ENCODE results near the gene WDR45. TPM values are rescaled to one million over a fixed set of nuclear protein-coding genes. Genes with fewer than 3 reads are reported as not detected.

WDR45 gene
- total and polyA plus RNA-seq, 10 of the 15 experiments (the other 5 are each of a cell fraction or from before 2014, with no cell fraction given), result 5.9 to 30.9 (median 20.6) TPM

DNA sequence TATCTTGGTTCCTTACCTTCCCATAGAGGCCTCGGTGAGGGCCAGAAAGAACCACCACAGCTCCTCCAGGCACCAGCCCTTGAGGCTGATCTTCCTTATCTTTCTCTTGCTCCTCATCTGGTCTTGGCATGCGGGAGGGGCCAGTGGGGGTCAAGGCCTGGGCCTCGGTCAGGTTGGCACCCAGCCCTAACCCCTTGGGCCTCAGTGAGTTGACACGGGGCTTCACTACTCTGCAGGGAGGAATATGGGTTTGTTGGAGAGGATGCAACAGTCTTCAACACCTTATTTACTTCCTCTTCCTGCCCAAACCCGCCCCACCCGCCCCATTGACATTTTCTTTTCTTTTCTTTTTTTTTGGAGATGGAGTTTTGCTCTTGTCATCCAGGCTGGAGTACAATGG, 37.9 kb upstream of the WDR45 start (continued):
- TF ChIP-seq, protein P1, sequence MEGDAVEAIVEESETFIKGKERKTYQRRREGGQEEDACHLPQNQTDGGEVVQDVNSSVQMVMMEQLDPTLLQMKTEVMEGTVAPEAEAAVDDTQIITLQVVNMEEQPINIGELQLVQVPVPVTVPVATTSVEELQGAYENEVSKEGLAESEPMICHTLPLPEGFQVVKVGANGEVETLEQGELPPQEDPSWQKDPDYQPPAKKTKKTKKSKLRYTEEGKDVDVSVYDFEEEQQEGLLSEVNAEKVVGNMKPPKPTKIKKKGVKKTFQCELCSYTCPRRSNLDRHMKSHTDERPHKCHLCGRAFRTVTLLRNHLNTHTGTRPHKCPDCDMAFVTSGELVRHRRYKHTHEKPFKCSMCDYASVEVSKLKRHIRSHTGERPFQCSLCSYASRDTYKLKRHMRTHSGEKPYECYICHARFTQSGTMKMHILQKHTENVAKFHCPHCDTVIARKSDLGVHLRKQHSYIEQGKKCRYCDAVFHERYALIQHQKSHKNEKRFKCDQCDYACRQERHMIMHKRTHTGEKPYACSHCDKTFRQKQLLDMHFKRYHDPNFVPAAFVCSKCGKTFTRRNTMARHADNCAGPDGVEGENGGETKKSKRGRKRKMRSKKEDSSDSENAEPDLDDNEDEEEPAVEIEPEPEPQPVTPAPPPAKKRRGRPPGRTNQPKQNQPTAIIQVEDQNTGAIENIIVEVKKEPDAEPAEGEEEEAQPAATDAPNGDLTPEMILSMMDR (IDR thresholded peaks at IDR 0.05 in 2 of 3, conservative IDR thresholded peaks at IDR 0.05 in 1 of 3; ENCODE audit: control insufficient read depth in 2 of 3, extremely low read depth in 1 of 3, insufficient read depth in 1 of 3, low read depth in 3 of 3, low read length in 3 of 3), result no peak
- TF ChIP-seq POLR2AphosphoS5 (IDR thresholded peaks at IDR 0.05; ENCODE audit: low read length), result no peak

DNA sequence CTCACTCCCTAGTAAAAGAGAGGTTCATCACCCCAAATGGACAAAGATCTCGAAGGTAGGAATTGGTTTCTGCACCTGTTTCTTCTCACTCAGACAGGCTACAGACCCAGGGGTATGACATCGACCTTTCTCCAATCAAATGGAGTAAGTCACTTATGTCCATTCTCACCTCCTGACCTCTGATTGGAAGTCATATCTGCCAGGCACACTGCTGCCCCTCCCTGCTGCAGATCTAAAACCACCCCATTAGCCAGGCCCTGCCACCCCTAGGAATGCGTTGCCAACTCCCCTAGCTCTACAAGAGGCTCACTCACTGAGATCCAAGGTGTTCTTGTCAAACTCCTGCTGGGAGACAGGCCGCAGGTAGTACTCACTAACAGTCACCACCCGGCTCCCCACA, 37.0 kb upstream of the WDR45 start:
- ChIA-PET CTCF (no interaction called here), RAD21 (ENCODE audit: unreplicated experiment) (no interaction called here), POLR2A (no interaction called here), SMC1A (ENCODE audit: uncharacterized antibody, unreplicated experiment) (no interaction called here)
- Histone ChIP-seq H3K4me2 (ENCODE audit: control insufficient read depth, insufficient read depth) (no peak overlapping the region), H3K4me1 (ENCODE audit: control insufficient read depth, insufficient read depth, low read length) (no peaks in the 10 kb centered on the region), H3K27me3 (replicated peaks in 1 of 2; ENCODE audit: control insufficient read depth in 2 of 2, insufficient read depth in 2 of 2, low read length in 1 of 2) (no peaks in the 10 kb centered on the region), H3K27ac (ENCODE audit: control insufficient read depth, insufficient read depth) (no peak overlapping the region), H3K9ac (ENCODE audit: control insufficient read depth, insufficient read depth, low read length) (no peak overlapping the region), H3K4me3 (no peak overlapping the region), H3K79me2 (ENCODE audit: control insufficient read depth, insufficient read depth, low read length) (no peaks in the 10 kb centered on the region), H3K9me3 (replicated peaks; ENCODE audit: control insufficient read depth, insufficient read depth, low read length) (no peaks in the 10 kb centered on the region), H4K20me1 (ENCODE audit: control insufficient read depth, insufficient read depth) (no peaks in the 10 kb centered on the region), H3K36me3 (ENCODE audit: control insufficient read depth in 2 of 2, insufficient read depth in 2 of 2, low read length in 1 of 2) (peaks cover 1 to 5% of the 10 kb centered on the region in 2 experiments; a peak in 3 of 4 replicates), H2AFZ (ENCODE audit: control insufficient read depth, low read depth, low read length) (no peak overlapping the region)
- BruUV-seq (replicated peaks), result no TSS peak
- ATAC-seq (no peak), DNase-seq (ENCODE audit: low read depth, low spot score) (no peak), FAIRE-seq (no peak)
- 45% methylated on average over 5 of the region's 5 CpGs for WGBS (ENCODE audit: insufficient coverage, insufficient replicate concordance, low lambda C conversion rate, missing lambda C conversion rate)
- intact Hi-C loops (cut with micrococcal nuclease; ENCODE audit: unreplicated experiment) (no loop called here), in situ Hi-C loops (cut with MboI) (no loop called here)
- TF ChIP-seq ZSCAN29 (IDR thresholded peaks at IDR 0.05) (no peak), NFXL1 (IDR thresholded peaks at IDR 0.05; ENCODE audit: borderline replicate concordance) (no peak), POLR2A (IDR thresholded peaks at IDR 0.05; ENCODE audit: low read depth, low read length) (no peak), CBX3 (IDR thresholded peaks at IDR 0.05; ENCODE audit: borderline replicate concordance, low read depth) (no peak), RUNX3 (IDR thresholded peaks at IDR 0.05; ENCODE audit: low read length) (no peak), BHLHE40 (IDR thresholded peaks at IDR 0.05; ENCODE audit: borderline replicate concordance in 1 of 2, low read depth in 2 of 2, low read length in 1 of 2) (no peak), RFX5 (IDR thresholded peaks at IDR 0.05; ENCODE audit: low read depth, low read length) (no peak)
- TF ChIP-seq, protein P2, sequence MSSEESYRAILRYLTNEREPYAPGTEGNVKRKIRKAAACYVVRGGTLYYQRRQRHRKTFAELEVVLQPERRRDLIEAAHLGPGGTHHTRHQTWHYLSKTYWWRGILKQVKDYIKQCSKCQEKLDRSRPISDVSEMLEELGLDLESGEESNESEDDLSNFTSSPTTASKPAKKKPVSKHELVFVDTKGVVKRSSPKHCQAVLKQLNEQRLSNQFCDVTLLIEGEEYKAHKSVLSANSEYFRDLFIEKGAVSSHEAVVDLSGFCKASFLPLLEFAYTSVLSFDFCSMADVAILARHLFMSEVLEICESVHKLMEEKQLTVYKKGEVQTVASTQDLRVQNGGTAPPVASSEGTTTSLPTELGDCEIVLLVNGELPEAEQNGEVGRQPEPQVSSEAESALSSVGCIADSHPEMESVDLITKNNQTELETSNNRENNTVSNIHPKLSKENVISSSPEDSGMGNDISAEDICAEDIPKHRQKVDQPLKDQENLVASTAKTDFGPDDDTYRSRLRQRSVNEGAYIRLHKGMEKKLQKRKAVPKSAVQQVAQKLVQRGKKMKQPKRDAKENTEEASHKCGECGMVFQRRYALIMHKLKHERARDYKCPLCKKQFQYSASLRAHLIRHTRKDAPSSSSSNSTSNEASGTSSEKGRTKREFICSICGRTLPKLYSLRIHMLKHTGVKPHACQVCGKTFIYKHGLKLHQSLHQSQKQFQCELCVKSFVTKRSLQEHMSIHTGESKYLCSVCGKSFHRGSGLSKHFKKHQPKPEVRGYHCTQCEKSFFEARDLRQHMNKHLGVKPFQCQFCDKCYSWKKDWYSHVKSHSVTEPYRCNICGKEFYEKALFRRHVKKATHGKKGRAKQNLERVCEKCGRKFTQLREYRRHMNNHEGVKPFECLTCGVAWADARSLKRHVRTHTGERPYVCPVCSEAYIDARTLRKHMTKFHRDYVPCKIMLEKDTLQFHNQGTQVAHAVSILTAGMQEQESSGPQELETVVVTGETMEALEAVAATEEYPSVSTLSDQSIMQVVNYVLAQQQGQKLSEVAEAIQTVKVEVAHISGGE (CRISPR knock-in tag; IDR thresholded peaks at IDR 0.05), result no peak
- TF ChIP-seq, protein P3, sequence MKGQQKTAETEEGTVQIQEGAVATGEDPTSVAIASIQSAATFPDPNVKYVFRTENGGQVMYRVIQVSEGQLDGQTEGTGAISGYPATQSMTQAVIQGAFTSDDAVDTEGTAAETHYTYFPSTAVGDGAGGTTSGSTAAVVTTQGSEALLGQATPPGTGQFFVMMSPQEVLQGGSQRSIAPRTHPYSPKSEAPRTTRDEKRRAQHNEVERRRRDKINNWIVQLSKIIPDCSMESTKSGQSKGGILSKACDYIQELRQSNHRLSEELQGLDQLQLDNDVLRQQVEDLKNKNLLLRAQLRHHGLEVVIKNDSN (IDR thresholded peaks at IDR 0.05; ENCODE audit: borderline replicate concordance, extremely low read length, insufficient read depth, low read depth, low read length), result no peak

All from GM12878 (cell line).